ENCODE measurements around the gene PLA2G2C.

DNA sequence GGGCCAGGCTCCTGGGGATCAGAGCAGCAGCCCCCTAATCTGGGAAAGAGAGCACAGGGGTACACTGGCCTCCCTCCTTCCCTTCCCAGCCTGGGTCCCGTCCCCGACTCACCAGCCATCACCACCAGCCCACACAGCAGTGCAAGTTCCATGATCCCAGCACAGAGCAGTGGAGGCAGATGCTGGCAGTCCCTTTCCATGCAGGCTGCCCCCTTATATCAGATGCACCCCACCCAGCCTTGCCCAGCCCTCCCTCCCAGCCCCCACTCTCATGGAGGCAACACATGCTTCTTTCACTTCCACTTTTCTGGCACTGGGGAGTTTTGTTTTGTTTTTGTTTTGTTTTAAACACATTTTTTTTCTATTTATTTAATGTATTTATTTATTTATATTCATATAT lies 67.0 kb downstream of the PLA2G2C start, which contains the start of gene PLA2G2D:
- TF ChIP-seq, protein P1, sequence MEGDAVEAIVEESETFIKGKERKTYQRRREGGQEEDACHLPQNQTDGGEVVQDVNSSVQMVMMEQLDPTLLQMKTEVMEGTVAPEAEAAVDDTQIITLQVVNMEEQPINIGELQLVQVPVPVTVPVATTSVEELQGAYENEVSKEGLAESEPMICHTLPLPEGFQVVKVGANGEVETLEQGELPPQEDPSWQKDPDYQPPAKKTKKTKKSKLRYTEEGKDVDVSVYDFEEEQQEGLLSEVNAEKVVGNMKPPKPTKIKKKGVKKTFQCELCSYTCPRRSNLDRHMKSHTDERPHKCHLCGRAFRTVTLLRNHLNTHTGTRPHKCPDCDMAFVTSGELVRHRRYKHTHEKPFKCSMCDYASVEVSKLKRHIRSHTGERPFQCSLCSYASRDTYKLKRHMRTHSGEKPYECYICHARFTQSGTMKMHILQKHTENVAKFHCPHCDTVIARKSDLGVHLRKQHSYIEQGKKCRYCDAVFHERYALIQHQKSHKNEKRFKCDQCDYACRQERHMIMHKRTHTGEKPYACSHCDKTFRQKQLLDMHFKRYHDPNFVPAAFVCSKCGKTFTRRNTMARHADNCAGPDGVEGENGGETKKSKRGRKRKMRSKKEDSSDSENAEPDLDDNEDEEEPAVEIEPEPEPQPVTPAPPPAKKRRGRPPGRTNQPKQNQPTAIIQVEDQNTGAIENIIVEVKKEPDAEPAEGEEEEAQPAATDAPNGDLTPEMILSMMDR (IDR thresholded peaks at IDR 0.05) = no peak
- TF ChIP-seq EP300 (IDR thresholded peaks at IDR 0.05) (no peak), POLR2A (IDR thresholded peaks at IDR 0.05) (no peak), POLR2AphosphoS5 (IDR thresholded peaks at IDR 0.05) (no peak)
